ENCODE results near the gene SLC25A22. TPM values are rescaled to one million over a fixed set of nuclear protein-coding genes. Genes with fewer than 3 reads are reported as not detected.

The SLC25A22 gene
- polyA plus RNA-seq, 1 of the 3 experiments (the other 2 are of a cell fraction): 50.9 TPM

DNA sequence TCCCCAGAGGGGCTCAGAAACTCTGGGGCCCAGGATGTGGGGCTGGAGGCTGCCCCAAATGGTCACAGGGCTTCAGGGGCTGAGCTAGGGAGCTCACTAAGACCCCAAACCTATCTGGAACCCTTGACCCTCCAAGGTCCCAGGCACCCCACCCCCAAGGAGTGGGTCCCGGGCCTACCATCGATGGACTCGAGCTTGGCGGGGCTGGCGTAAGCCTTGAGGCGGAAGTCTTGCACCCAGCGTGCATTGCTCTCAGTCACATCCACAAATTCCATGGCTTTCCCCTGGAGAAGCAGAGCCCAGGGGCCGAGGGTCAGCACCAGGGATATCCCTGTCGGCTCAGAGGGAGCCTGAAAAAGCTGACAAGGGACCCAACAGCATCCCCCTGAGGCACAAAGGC, 24.3 kb downstream of the SLC25A22 start:
- ChIA-PET CTCF (interaction anchor here (1.0 to 1.1 kb wide), 3 partner anchors 9 to 46 kb away, joined by 3 to 4 read pairs (median 4); no protein-coding TSS in a partner anchor), POLR2A (interaction anchor here (1.3 kb wide), 1 partner anchor 16 kb away, joined by 3 read pairs; no protein-coding TSS in a partner anchor)
- no peak overlapping the region for H2AFZ ChIP-seq (ENCODE audit: low read depth)
- 80% methylated on average over 1 of the region's 9 CpGs for WGBS (ENCODE audit: low lambda C conversion rate)
- no peaks in the 10 kb centered on the region for H3K9me3 ChIP-seq
- H4K20me1 ChIP-seq (ENCODE audit: insufficient read depth): peaks cover 44% of the 10 kb centered on the region
- H3K9ac ChIP-seq: no peak overlapping the region
- H3K9me2 ChIP-seq: no peaks in the 10 kb centered on the region
- H3K79me2 ChIP-seq (ENCODE audit: insufficient read depth): peaks cover 71% of the 10 kb centered on the region
- H3K36me3 ChIP-seq (replicated peaks in 1 of 2; ENCODE audit: control insufficient read depth in 1 of 2, insufficient read depth in 2 of 2, low read length in 1 of 2): peaks cover 0 to 47% of the 10 kb centered on the region in 2 experiments
- peaks cover 11 to 19% of the 10 kb centered on the region in 2 experiments; a peak in 2 of 4 replicates for H3K4me1 ChIP-seq (ENCODE audit: control insufficient read depth in 1 of 2, insufficient read depth in 2 of 2, low read depth in 1 of 2, low read length in 1 of 2)
- no peaks in the 10 kb centered on the region for H3F3A ChIP-seq (replicated peaks; ENCODE audit: insufficient read depth)
- H3K27ac ChIP-seq (ENCODE audit: low read depth in 2 of 2, low read length in 1 of 2): no peak overlapping the region
- TF ChIP-seq MXI1 (IDR thresholded peaks at IDR 0.05; ENCODE audit: low read depth, low read length): no peak
- TF ChIP-seq REST (IDR thresholded peaks at IDR 0.05; ENCODE audit: low read depth, low read length): no peak
- no peak for TF ChIP-seq POLR2AphosphoS5 (IDR thresholded peaks at IDR 0.05; ENCODE audit: low read depth, low read length)
- no peak for TF ChIP-seq JUND (IDR thresholded peaks at IDR 0.05)
- H3K4me2 ChIP-seq: no peak overlapping the region
- no peak for DNase-seq
- no peak overlapping the region for H3K4me3 ChIP-seq (ENCODE audit: low read depth in 2 of 2, low read length in 1 of 2)
- no peaks in the 10 kb centered on the region for H3K27me3 ChIP-seq (ENCODE audit: insufficient read depth)

- Histone ChIP-seq H2AFZ (ENCODE audit: low read depth) (no peak overlapping the region), H4K20me1 (ENCODE audit: insufficient read depth) (peaks cover 44% of the 10 kb centered on the region), H3K4me3 (ENCODE audit: low read depth in 2 of 2, low read length in 1 of 2) (no peak overlapping the region), H3K9ac (no peak overlapping the region), H3K4me2 (no peak overlapping the region), H3F3A (replicated peaks; ENCODE audit: insufficient read depth) (no peaks in the 10 kb centered on the region), H3K9me2 (no peaks in the 10 kb centered on the region), H3K36me3 (replicated peaks in 1 of 2; ENCODE audit: control insufficient read depth in 1 of 2, insufficient read depth in 2 of 2, low read length in 1 of 2) (peaks cover 0 to 46% of the 10 kb centered on the region in 2 experiments), H3K27me3 (ENCODE audit: insufficient read depth) (no peaks in the 10 kb centered on the region), H3K27ac (ENCODE audit: low read depth in 2 of 2, low read length in 1 of 2) (no peak overlapping the region; a peak in 1 of 4 replicates), H3K79me2 (ENCODE audit: insufficient read depth) (peaks cover 70% of the 10 kb centered on the region), H3K9me3 (no peaks in the 10 kb centered on the region), H3K4me1 (ENCODE audit: control insufficient read depth in 1 of 2, insufficient read depth in 2 of 2, low read depth in 1 of 2, low read length in 1 of 2) (peaks cover 11 to 18% of the 10 kb centered on the region in 2 experiments; a peak in 2 of 4 replicates)
- 100% methylated on average over 1 of the region's 5 CpGs for WGBS (ENCODE audit: low lambda C conversion rate)
- TF ChIP-seq FOXJ3 (CRISPR knock-in tag; IDR thresholded peaks at IDR 0.05) (no peak), REST (IDR thresholded peaks at IDR 0.05; ENCODE audit: low read depth, low read length) (no peak)
- ChIA-PET POLR2A (interaction anchor here (1.3 kb wide), 1 partner anchor 15 kb away, joined by 3 read pairs; no protein-coding TSS in a partner anchor), CTCF (interaction anchor here (1.0 to 1.1 kb wide), 3 partner anchors 9 to 45 kb away, joined by 3 to 4 read pairs (median 4); no protein-coding TSS in a partner anchor)
- no peak for DNase-seq
Observed at GRCh38 chr11:773425-773824, 24.7 kb downstream of the SLC25A22 start.
